NCI-H510A treated with DMSO at 0.1 percent for 48 hours (cell line): ENCODE measurements around the gene CLPSL2.

ENCODE experiments used
- DNase-seq: peaks from one replicate; lab custom pipeline; 2025; lab: John Stamatoyannopoulos, UW

The CLPSL2 gene

GRCh38 chr6:35746516-35746915 is 29.9 kb upstream of the CLPSL2 start:
- no peak for DNase-seq

GRCh38 chr6:35747877-35748276 is 28.5 kb upstream of the CLPSL2 start:
- DNase-seq, result no peak

- no peak for DNase-seq
Observed at GRCh38 chr6:35750557-35750956, 25.8 kb upstream of the CLPSL2 start.

GRCh38 chr6:35751594-35751993 is 24.8 kb upstream of the CLPSL2 start:
- DNase-seq, result no peak

- DNase-seq, result no peak
Observed at GRCh38 chr6:35752330-35752729, 24.1 kb upstream of the CLPSL2 start.

- no peak for DNase-seq
Observed at GRCh38 chr6:35754452-35755277, 21.7 kb upstream of the CLPSL2 start.

- peak; percentile 48 for DNase-seq
Observed at GRCh38 chr6:35755278-35755924, 21.0 kb upstream of the CLPSL2 start.

- peak; percentile 42 for DNase-seq
Observed at GRCh38 chr6:35757456-35758123, 18.8 kb upstream of the CLPSL2 start.

- no peak for DNase-seq
Observed at GRCh38 chr6:35759426-35759825, 17.0 kb upstream of the CLPSL2 start.

GRCh38 chr6:35765739-35766138 is 10.7 kb upstream of the CLPSL2 start:
- DNase-seq, result no peak

- DNase-seq, result no peak
Observed at GRCh38 chr6:35769211-35769610, 7.2 kb upstream of the CLPSL2 start.

- no peak for DNase-seq
Observed at GRCh38 chr6:35771343-35771627, 5.1 kb upstream of the CLPSL2 start.

- DNase-seq, result no peak
Observed at GRCh38 chr6:35774116-35774794, 2.1 kb upstream of the CLPSL2 start.

- no peak for DNase-seq
Observed at GRCh38 chr6:35775031-35775430, 1.4 kb upstream of the CLPSL2 start.

GRCh38 chr6:35777356-35778102 is 1.1 kb downstream of the CLPSL2 start:
- no peak for DNase-seq

GRCh38 chr6:35778437-35778836 is 2.0 kb downstream of the CLPSL2 start:
- no peak for DNase-seq

- DNase-seq, result no peak
Observed at GRCh38 chr6:35780719-35781118, 4.3 kb downstream of the CLPSL2 start, which contains the start of gene CLPSL1. CLPSL1 (plus strand) TSS chr6:35781019; CDS start chr6:35781111, 92 bp downstream.

GRCh38 chr6:35781290-35781689 is 4.9 kb downstream of the CLPSL2 start:
- DNase-seq, result no peak

GRCh38 chr6:35782424-35782823 is 6.0 kb downstream of the CLPSL2 start:
- no peak for DNase-seq

GRCh38 chr6:35784200-35784599 is 7.8 kb downstream of the CLPSL2 start:
- DNase-seq, result no peak

- no peak for DNase-seq
Observed at GRCh38 chr6:35786272-35786671, 9.9 kb downstream of the CLPSL2 start.

- DNase-seq, result no peak
Observed at GRCh38 chr6:35786810-35787209, 10.4 kb downstream of the CLPSL2 start.
